H1 (cell line): ENCODE measurements around the gene MAFF. TPM values are rescaled to one million over a fixed set of nuclear protein-coding genes. Genes with fewer than 3 reads are reported as not detected.

ENCODE experiments used
- CTCF ChIA-PET: fragments of 300-600 bp; sonication (Branson Sonifier 250); formaldehyde crosslinking; loops from one replicate; lab custom pipeline; 2021; ENCODE audit not compliant: partially characterized antibody; lab: Charles Lee
- POLR2A ChIA-PET: fragments of 300-600 bp; sonication (Branson Sonifier 250); formaldehyde crosslinking; loops from one replicate; lab custom pipeline; 2021; ENCODE audit warnings: inconsistent platforms; ENCODE audit not compliant: partially characterized antibody; lab: Charles Lee
- DNase-seq, 2 experiments: peaks; one replicate each; pipeline versions ENCODE4 v3.0.0 to v3.0.0-alpha.2; 2010 to 2022; ENCODE audit warnings: low spot score in 2 of 2, low read depth in 1 of 2, mixed read lengths in 1 of 2
- FAIRE-seq: peaks from 2 replicates; lab custom pipeline; 2011; peaks lifted over from hg19 to GRCh38; lab: Jason Lieb, UNC
- H2AFZ ChIP-seq: 2 replicates; pipeline ENCODE4 v1.8.1; 2012; ENCODE audit warnings: low read length, inconsistent platforms
- H2AK5ac ChIP-seq: 2 replicates; pipeline ENCODE4 v1.6.1; 2013; ENCODE audit warnings: low read depth, low read length
- H2BK120ac ChIP-seq: replicated peaks from 2 replicates; pipeline ENCODE3; 2013; ENCODE audit warnings: low read depth, low read length, inconsistent platforms
- H2BK12ac ChIP-seq: 2 replicates; pipeline ENCODE4 v1.6.1; 2013; ENCODE audit warnings: low read depth, low read length
- H2BK15ac ChIP-seq: 2 replicates; pipeline ENCODE4 v1.6.1; 2013; ENCODE audit warnings: low read length
- H2BK20ac ChIP-seq: 2 replicates; pipeline ENCODE4 v1.6.1; 2013; ENCODE audit warnings: low read length
- H2BK5ac ChIP-seq: 2 replicates; pipeline ENCODE4 v1.6.1; 2013; ENCODE audit warnings: low read depth, low read length
- H3K14ac ChIP-seq: 2 replicates; pipeline ENCODE4 v1.6.1; 2013; ENCODE audit warnings: inconsistent platforms; ENCODE audit not compliant: insufficient read length
- H3K18ac ChIP-seq: 2 replicates; pipeline ENCODE4 v1.6.1; 2013; ENCODE audit warnings: low read length; ENCODE audit errors: extremely low read depth
- H3K23ac ChIP-seq: 2 replicates; pipeline ENCODE4 v1.6.1; 2013; ENCODE audit warnings: inconsistent platforms; ENCODE audit not compliant: insufficient read length
- H3K23me2 ChIP-seq: 2 replicates; pipeline ENCODE4 v1.6.1; 2013; ENCODE audit warnings: low read depth, low read length
- H3K27ac ChIP-seq: 2 replicates; pipeline ENCODE4 v1.6.1; 2011; ENCODE audit warnings: low read depth, low read length, inconsistent platforms
- H3K27me3 ChIP-seq, 4 experiments: replicated peaks in 1 of 4; 1 replicate in 1 of 4; 2 replicates in 3 of 4; pipeline versions ENCODE4 v1.6.1 to v1.8.1; 2011 to 2013; ENCODE audit warnings: low read length in 3 of 4, mild to moderate bottlenecking in 3 of 4, inconsistent platforms in 2 of 4, mixed read lengths in 2 of 4, moderate library complexity in 1 of 4; ENCODE audit not compliant: control insufficient read depth in 3 of 4, insufficient read depth in 3 of 4; ENCODE audit errors: extremely low read depth in 1 of 4
- H3K36me3 ChIP-seq, 4 experiments: 2 replicates each; pipeline versions ENCODE4 v1.6.1 to v1.8.1; 2011 to 2013; ENCODE audit warnings: mild to moderate bottlenecking in 4 of 4, low read length in 3 of 4, moderate library complexity in 2 of 4, control low read depth in 1 of 4, inconsistent platforms in 1 of 4; ENCODE audit not compliant: insufficient read depth in 4 of 4, control insufficient read depth in 2 of 4
- H3K4ac ChIP-seq: replicated peaks from 2 replicates; pipeline ENCODE3; 2013; ENCODE audit warnings: low read length, low read depth, mixed read lengths, inconsistent platforms; ENCODE audit not compliant: insufficient read length
- H3K4me1 ChIP-seq, 4 experiments: replicated peaks in 1 of 4; 1 replicate in 1 of 4; 2 replicates in 3 of 4; pipeline versions ENCODE4 v1.6.1 to v1.8.1; 2011 to 2013; ENCODE audit warnings: low read length in 3 of 4, inconsistent platforms in 2 of 4, mixed read lengths in 1 of 4; ENCODE audit not compliant: insufficient read depth in 4 of 4, control insufficient read depth in 3 of 4
- H3K4me2 ChIP-seq, 2 experiments: 2 replicates each; pipeline versions ENCODE4 v1.6.1 to v1.8.1; 2011 to 2013; ENCODE audit warnings: low read depth in 2 of 2, low read length in 2 of 2, control low read depth in 1 of 2, inconsistent platforms in 1 of 2, mild to moderate bottlenecking in 1 of 2; ENCODE audit not compliant: insufficient read depth in 1 of 2
- H3K4me3 ChIP-seq, 4 experiments: fragments of 200-600, 300-600 bp in 1 of 4; sonication (generic), shearing (Covaris generic), sonication (Bioruptor Twin) in 1 of 4; 2 replicates each; pipeline versions ENCODE4 v1.5.1 to v1.8.1; 2011 to 2016; ENCODE audit warnings: low read length in 4 of 4, low read depth in 3 of 4, control low read depth in 2 of 4, inconsistent platforms in 2 of 4, mild to moderate bottlenecking in 2 of 4, mixed read lengths in 1 of 4, moderate library complexity in 1 of 4; ENCODE audit not compliant: insufficient read depth in 2 of 4; ENCODE audit errors: extremely low read depth in 1 of 4
- H3K56ac ChIP-seq: replicated peaks from 2 replicates; pipeline ENCODE3; 2013; ENCODE audit warnings: low read depth, mild to moderate bottlenecking, mixed read lengths, low read length, inconsistent platforms; ENCODE audit not compliant: insufficient read length
- H3K79me1 ChIP-seq: 2 replicates; pipeline ENCODE4 v1.6.1; 2013; ENCODE audit warnings: low read depth, low read length, control low read depth
- H3K79me2 ChIP-seq, 2 experiments: 2 replicates each; pipeline versions ENCODE4 v1.6.1 to v1.8.1; 2012 to 2013; ENCODE audit warnings: low read length in 2 of 2, mild to moderate bottlenecking in 2 of 2, inconsistent platforms in 1 of 2; ENCODE audit not compliant: insufficient read depth in 2 of 2, control insufficient read depth in 1 of 2
- H3K9ac ChIP-seq, 4 experiments: replicated peaks in 1 of 4; 1 replicate in 1 of 4; 2 replicates in 3 of 4; pipeline versions ENCODE4 v1.6.1 to v1.8.1; 2011 to 2013; ENCODE audit warnings: low read depth in 3 of 4, low read length in 3 of 4, control low read depth in 2 of 4, mild to moderate bottlenecking in 2 of 4, moderate library complexity in 2 of 4, inconsistent platforms in 1 of 4; ENCODE audit errors: extremely low read depth in 1 of 4
- H3K9me3 ChIP-seq, 2 experiments: 2 replicates each; pipeline versions ENCODE4 v1.6.1 to v1.8.1; 2012 to 2013; ENCODE audit warnings: mild to moderate bottlenecking in 2 of 2, moderate library complexity in 2 of 2, control low read depth in 1 of 2, inconsistent platforms in 1 of 2, low read depth in 1 of 2, low read length in 1 of 2, mixed read lengths in 1 of 2; ENCODE audit not compliant: insufficient read depth in 2 of 2
- H4K20me1 ChIP-seq, 2 experiments: replicated peaks in 1 of 2; 2 replicates each; pipeline versions ENCODE3 to v1.8.1; 2011 to 2013; ENCODE audit warnings: inconsistent platforms in 2 of 2, low read length in 2 of 2, mild to moderate bottlenecking in 1 of 2; ENCODE audit not compliant: insufficient read depth in 2 of 2, control insufficient read depth in 1 of 2
- H4K5ac ChIP-seq: 2 replicates; pipeline ENCODE4 v1.6.1; 2013; ENCODE audit warnings: low read length, low read depth, mixed read lengths, inconsistent platforms; ENCODE audit not compliant: insufficient read length
- H4K8ac ChIP-seq: 2 replicates; pipeline ENCODE4 v1.8.0; 2013; ENCODE audit warnings: mild to moderate bottlenecking, moderate library complexity, low read length, inconsistent platforms; ENCODE audit not compliant: insufficient read depth; ENCODE audit errors: extremely low read depth
- H4K91ac ChIP-seq: replicated peaks from 2 replicates; pipeline ENCODE3; 2013; ENCODE audit warnings: low read length, mixed read lengths, inconsistent platforms; ENCODE audit not compliant: insufficient read length
- RNF2 ChIP-seq: fragments of 200-900, 300-1000 bp; sonication (generic); IDR thresholded peaks from 2 replicates; pipeline ENCODE4 v1.7.1; 2016; ENCODE audit warnings: borderline replicate concordance, low read depth, mild to moderate bottlenecking, antibody characterized with exemption, low read length; ENCODE audit not compliant: poor library complexity, severe bottlenecking; ENCODE audit errors: missing control alignments
- WGBS, 2 experiments: shearing (Covaris generic) in 1 of 2; methylation state at CpG; one replicate each; pipeline versions ENCODE4 v1.1.6 to v1.1.7; 2013 to 2015; ENCODE audit warnings: low lambda C conversion rate in 2 of 2, mixed read lengths in 2 of 2, inconsistent platforms in 1 of 2, low coverage in 1 of 2, missing lambda C conversion rate in 1 of 2; ENCODE audit not compliant: insufficient replicate concordance in 2 of 2, insufficient coverage in 1 of 2, insufficient read length in 1 of 2; ENCODE audit errors: extremely low coverage in 1 of 2, missing lambda C conversion rate in 1 of 2; 5-methylcytosine and 5-hydroxymethylcytosine counted together
- polyA plus RNA-seq, 7 experiments: library from polyadenylated mRNA; depleted of rRNA in 3 of 7; stranded (reverse) in 5 of 7; unstranded in 2 of 7; fragments of >200 nt in 5 of 7; fragments of 200-250 nt in 2 of 7; gene quantifications; 1 replicate in 5 of 7; 2 replicates in 1 of 7; 4 replicates in 1 of 7; pipeline versions ENCODE4 v1.2.1 to v1.2.3, GENCODE V29; 2011 to 2013; ENCODE audit warnings: missing spikeins in 2 of 7, mixed read lengths in 2 of 7
- total RNA-seq: library from RNA; stranded (reverse); fragmentation: NEBNext Ultra II Directional; extraction: Animal tissue kit (Norgen Biotek cat#: 25700); gene quantifications from 2 replicates; pipeline ENCODE4 v1.2.1, GENCODE V29; 2021

Gene MAFF
- total and polyA plus RNA-seq, 2 of the 8 experiments (the other 6 are each of a cell fraction or from before 2014, with no cell fraction given), result 1.5 to 6.3 TPM

GRCh38 chr22:38247713-38248112 is 45.9 kb downstream of the MAFF start:
- H3K27ac ChIP-seq, result no peak overlapping the region
- H4K5ac ChIP-seq, result no peak overlapping the region
- H4K8ac ChIP-seq, result no peak overlapping the region
- 95% methylated on average over 12 of the region's 12 CpGs; no CpG with 5 or more reads in 1 of the 2 experiments for WGBS, 2 experiments
- H3K4ac ChIP-seq, result no peak overlapping the region
- H3K4me2 ChIP-seq, result no peak overlapping the region
- no peak overlapping the region for H4K91ac ChIP-seq
- H3K23ac ChIP-seq, result no peak overlapping the region
- ChIA-PET CTCF (interaction anchor here (0.6 kb wide), 1 partner anchor 406 kb away, joined by 3 read pairs; no protein-coding TSS in a partner anchor), POLR2A (no interaction called here)
- H3K56ac ChIP-seq, result no peak overlapping the region
- TF ChIP-seq RNF2, result no peak
- FAIRE-seq, result no peak
- H2BK15ac ChIP-seq, result no peak overlapping the region
- no peaks in the 10 kb centered on the region for H3K9me3 ChIP-seq
- peaks cover 12% of the 10 kb centered on the region for H3K79me1 ChIP-seq
- no peak overlapping the region for H3K9ac ChIP-seq
- no peak overlapping the region for H2BK12ac ChIP-seq
- peaks cover 3 to 34% of the 10 kb centered on the region in 2 experiments; a peak in 2 of 4 replicates for H3K79me2 ChIP-seq
- H4K20me1 ChIP-seq, result peaks cover 6 to 17% of the 10 kb centered on the region in 2 experiments
- H3K4me1 ChIP-seq, result peaks cover 0 to 3% (median 0%) of the 10 kb centered on the region in 4 experiments; a peak in 2 of 7 replicates
- no peak overlapping the region for H2AFZ ChIP-seq
- H3K4me3 ChIP-seq, result no peak overlapping the region
- H3K23me2 ChIP-seq, result no peaks in the 10 kb centered on the region
- H3K36me3 ChIP-seq, result peaks cover 7 to 15% (median 13%) of the 10 kb centered on the region in 4 experiments
- no peak overlapping the region for H2BK120ac ChIP-seq
- no peak for DNase-seq
- H2AK5ac ChIP-seq, result no peak overlapping the region
- H2BK5ac ChIP-seq, result no peak overlapping the region
- H3K14ac ChIP-seq, result no peak overlapping the region
- no peak overlapping the region for H3K18ac ChIP-seq
- H2BK20ac ChIP-seq, result no peak overlapping the region
- H3K27me3 ChIP-seq, result no peaks in the 10 kb centered on the region
